Transverse colon (tissue), 4 donors: ENCODE measurements around the gene TRAFD1. TPM values are rescaled to one million over a fixed set of nuclear protein-coding genes. Genes with fewer than 3 reads are reported as not detected.

Source experiments
- DNase-seq: peaks from one replicate; pipeline ENCODE4 v3.0.0-alpha.2; 2019
- H3K27ac ChIP-seq, 4 donors: fragments of 200-600 bp; sonication (generic); 2 replicates each; pipeline ENCODE4 v1.5.1; 2016 to 2018; ENCODE audit warnings: inconsistent platforms in 4 of 4
- H3K27me3 ChIP-seq: fragments of 200-600 bp; sonication (generic); 2 replicates; pipeline ENCODE4 v1.5.1; 2017; ENCODE audit warnings: inconsistent platforms
- H3K36me3 ChIP-seq, 4 donors: fragments of 200-600 bp; sonication (generic); 2 replicates each; pipeline ENCODE4 v1.5.1; 2017 to 2019; ENCODE audit warnings: inconsistent platforms in 4 of 4
- H3K4me1 ChIP-seq, 4 donors: fragments of 200-600 bp; sonication (generic); 2 replicates each; pipeline ENCODE4 v1.5.1; 2017 to 2020; ENCODE audit warnings: inconsistent platforms in 4 of 4
- H3K4me3 ChIP-seq, 4 donors: fragments of 200-600 bp; sonication (generic); 1 replicate in 1 of 4; 2 replicates in 3 of 4; pipeline versions ENCODE4 v1.5.1 to v1.6.1; 2017 to 2019; ENCODE audit warnings: inconsistent platforms in 4 of 4
- H3K9me3 ChIP-seq, 2 donors: fragments of 200-600 bp; sonication (generic); 2 replicates each; pipeline ENCODE4 v1.5.1; 2017 to 2019; ENCODE audit warnings: inconsistent platforms in 2 of 2
- CTCF ChIP-seq, 5 experiments: fragments of 200-600 bp in 3 of 5; fragments of 450-650 bp in 2 of 5; sonication (generic) in 3 of 5; IDR thresholded peaks; 1 replicate in 2 of 5; 2 replicates in 3 of 5; pipeline ENCODE4 v1.5.1; 2016 to 2017; ENCODE audit warnings: antibody characterized with exemption in 5 of 5, inconsistent platforms in 3 of 5, mild to moderate bottlenecking in 2 of 5, moderate library complexity in 1 of 5
- EP300 ChIP-seq: sonication (generic); formaldehyde crosslinking; IDR thresholded peaks from one replicate; pipeline ENCODE4 v1.6.1; 2017; ENCODE audit warnings: antibody characterized with exemption, low read depth
- POLR2A ChIP-seq: fragments of 450-650 bp; IDR thresholded peaks from one replicate; pipeline ENCODE4 v1.6.1; 2016; ENCODE audit warnings: antibody characterized with exemption, mild to moderate bottlenecking, moderate library complexity
- POLR2AphosphoS5 ChIP-seq, 3 donors: sonication (generic); formaldehyde crosslinking; IDR thresholded peaks; one replicate each; pipeline ENCODE4 v1.6.1; 2016; ENCODE audit warnings: antibody characterized with exemption in 3 of 3
- WGBS, 2 donors: methylation state at CpG; one replicate each; pipeline ENCODE4 v1.1.5; 2018; ENCODE audit warnings: low coverage in 1 of 2; 5-methylcytosine and 5-hydroxymethylcytosine counted together
- in situ Hi-C, 4 donors: fragments of 200-750 bp; cut with MboI; loops; one replicate each; pipeline versions ENCODE4 v1.15.0 to v1.15.1; 2017; ENCODE audit warnings: low sequenced_read_pairs in 3 of 4, low pct_ligation_motif_present in 1 of 4, low pct_unique_long_range_greater_than_20kb in 1 of 4
- intact Hi-C: fragments of 100-400 bp; cut with DNase I; formaldehyde crosslinking; loops from one replicate; pipeline ENCODE4 v1.15.1; 2023; ENCODE audit warnings: low total_unique reads
- total RNA-seq, 4 donors: library from RNA; depleted of rRNA; stranded (reverse); fragments of >200 nt; gene quantifications; one replicate each; pipeline ENCODE4 v1.1.0, GENCODE V29; 2016

TRAFD1 gene
- total RNA-seq, 4 donors from 2014 or later = 15.3 to 36.8 (median 31.1) TPM

- H3K36me3 ChIP-seq = peaks cover 0 to 18% (median 0%) of the 10 kb centered on the region in 4 donors
- 89% methylated on average over 15 of the region's 19 CpGs; no CpG with 5 or more reads in 1 of the 2 donors for WGBS, 2 donors
- H3K4me3 ChIP-seq = no peak overlapping the region
- no peaks in the 10 kb centered on the region for H3K9me3 ChIP-seq
- TF ChIP-seq CTCF (IDR thresholded peaks at IDR 0.05) = no peak
- no peak for TF ChIP-seq POLR2AphosphoS5 (IDR thresholded peaks at IDR 0.05)
- TF ChIP-seq POLR2A = no peak
- TF ChIP-seq EP300 = no peak
- H3K4me1 ChIP-seq = no peaks in the 10 kb centered on the region
- in situ Hi-C loops = no loop called here
- no peak overlapping the region for H3K27ac ChIP-seq
- DNase-seq = no peak
- intact Hi-C loops = no loop called here
- H3K27me3 ChIP-seq = no peaks in the 10 kb centered on the region
Observed at GRCh38 chr12:112169161-112169872, 44.0 kb downstream of the TRAFD1 start.

DNA sequence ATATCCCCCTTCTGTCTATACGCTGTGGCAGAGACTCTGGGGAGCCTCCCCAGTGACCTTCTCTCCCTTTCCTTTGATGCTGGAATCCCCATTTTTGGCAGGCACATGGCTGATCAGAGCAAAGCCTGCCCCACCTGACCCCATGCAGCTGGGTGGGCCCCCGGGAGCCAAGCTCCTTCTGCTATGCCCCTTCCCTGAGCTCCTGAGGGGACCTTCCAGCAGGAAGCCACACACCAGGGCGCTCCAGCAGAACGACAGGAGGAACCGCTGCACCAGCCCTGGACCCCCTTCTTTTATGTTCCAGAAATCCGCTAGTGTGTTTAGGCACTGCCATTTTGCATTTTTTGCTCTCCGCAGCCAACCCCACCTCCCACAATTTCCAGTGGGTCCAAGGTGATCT lies 44.6 kb downstream of the TRAFD1 start:
- TF ChIP-seq EP300 (no peak), POLR2AphosphoS5 (IDR thresholded peaks at IDR 0.05) (no peak), CTCF (IDR thresholded peaks at IDR 0.05) (no peak), POLR2A (no peak)
- H3K4me1 ChIP-seq = no peaks in the 10 kb centered on the region
- no peak for DNase-seq
- in situ Hi-C loops = no loop called here
- H3K27ac ChIP-seq = no peak overlapping the region
- intact Hi-C loops = no loop called here
- 93 to 100% methylated on average over 3 to 7 of the region's 7 CpGs for WGBS, 2 donors
- H3K4me3 ChIP-seq = no peak overlapping the region
- H3K27me3 ChIP-seq = no peaks in the 10 kb centered on the region
- no peaks in the 10 kb centered on the region for H3K9me3 ChIP-seq
- peaks cover 0 to 21% (median 0%) of the 10 kb centered on the region in 4 donors for H3K36me3 ChIP-seq

DNA sequence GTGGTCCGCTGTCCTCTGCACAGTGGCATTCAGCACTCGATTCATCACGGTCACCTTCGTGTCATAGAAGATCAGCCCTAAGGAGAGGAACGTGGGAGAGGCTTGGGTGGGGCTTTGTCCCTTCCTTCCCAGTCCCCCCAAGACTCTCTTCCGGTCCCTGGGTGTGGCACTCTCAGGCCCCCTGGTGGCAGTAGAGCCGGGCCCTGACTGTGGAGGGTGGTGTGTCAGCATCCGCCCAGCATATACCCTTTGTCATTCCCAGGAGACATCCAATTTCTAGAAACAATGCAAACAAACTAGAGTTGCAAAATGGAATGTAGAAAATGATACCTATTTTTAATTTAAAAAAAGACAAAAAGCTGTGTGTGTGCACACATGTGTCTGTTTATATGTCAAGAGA lies 45.0 kb downstream of the TRAFD1 start:
- no peak overlapping the region for H3K4me3 ChIP-seq
- TF ChIP-seq POLR2AphosphoS5 (IDR thresholded peaks at IDR 0.05) (no peak), CTCF (IDR thresholded peaks at IDR 0.05) (peak in 4 of 5 experiments; percentile 14 to 29 (median 24)), POLR2A (no peak), EP300 (no peak)
- 76 to 81% methylated on average over 6 to 8 of the region's 8 CpGs for WGBS, 2 donors
- no peaks in the 10 kb centered on the region for H3K27me3 ChIP-seq
- H3K9me3 ChIP-seq = no peaks in the 10 kb centered on the region
- no peak for DNase-seq
- peaks cover 0 to 25% (median 2%) of the 10 kb centered on the region in 4 donors for H3K36me3 ChIP-seq
- in situ Hi-C loops = no loop called here
- intact Hi-C loops = no loop called here
- H3K27ac ChIP-seq = no peak overlapping the region
- no peaks in the 10 kb centered on the region for H3K4me1 ChIP-seq

DNA sequence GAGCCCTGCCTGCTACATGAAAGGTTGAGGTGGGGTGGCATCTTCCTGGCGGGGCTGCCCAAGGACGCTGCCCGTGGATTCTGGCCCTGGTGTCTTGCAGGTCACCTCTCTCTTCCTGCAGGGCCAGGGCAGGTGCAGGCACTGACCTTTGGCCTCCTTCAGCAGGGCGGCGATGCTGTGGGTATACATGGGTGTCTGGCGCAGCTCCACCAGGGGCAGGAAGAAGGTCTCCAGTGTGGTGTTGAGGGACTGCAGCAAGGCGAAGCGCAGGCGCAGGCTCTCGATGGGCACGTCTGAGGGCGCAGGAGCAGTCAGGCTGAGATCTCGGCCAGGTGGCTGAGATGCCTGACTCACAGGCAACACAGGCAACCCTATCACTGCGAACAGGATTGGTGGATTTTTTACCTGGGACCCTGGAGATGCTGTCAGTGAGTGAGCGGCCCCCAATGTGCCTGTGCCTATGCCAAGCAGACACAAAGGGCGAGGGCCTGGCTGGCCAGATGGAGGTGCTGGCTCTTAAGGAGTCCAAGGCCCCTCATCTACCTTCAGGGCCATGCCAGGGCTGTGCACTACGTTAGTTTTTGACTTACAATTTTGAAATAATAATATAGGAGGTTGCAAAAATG lies 45.7 kb downstream of the TRAFD1 start:
- 87% methylated on average over 17 of the region's 17 CpGs; no CpG with 5 or more reads in 1 of the 2 donors for whole genome bisulfite sequencing, 2 donors
- Histone ChIP-seq H3K9me3 (no peaks in the 10 kb centered on the region), H3K27me3 (no peaks in the 10 kb centered on the region), H3K27ac (no peak overlapping the region), H3K36me3 (peaks cover 0 to 32% (median 5%) of the 10 kb centered on the region in 4 donors), H3K4me1 (no peaks in the 10 kb centered on the region), H3K4me3 (no peak overlapping the region)
- in situ Hi-C loops = no loop called here
- TF ChIP-seq CTCF (IDR thresholded peaks at IDR 0.05) (no peak), POLR2A (no peak), POLR2AphosphoS5 (IDR thresholded peaks at IDR 0.05) (no peak), EP300 (no peak)
- DNase-seq = no peak
- intact Hi-C loops = no loop called here
